ENCODE results near the gene SCN11A. TPM values are rescaled to one million over a fixed set of nuclear protein-coding genes. Genes with fewer than 3 reads are reported as not detected.

The SCN11A gene
- polyA plus RNA-seq, 3 donors = not detected

- Histone ChIP-seq H3K9me3 (replicated peaks in 1 of 2; ENCODE audit: control insufficient read depth in 1 of 2, insufficient read depth in 1 of 2, low read length in 2 of 2) (no peaks in the 10 kb centered on the region), H3K4me3 (replicated peaks in 1 of 3; ENCODE audit: low read depth in 2 of 3, low read length in 3 of 3) (no peak overlapping the region), H3K4me2 (replicated peaks; ENCODE audit: extremely low read depth, low read length, poor library complexity, severe bottlenecking) (no peak overlapping the region), H3K27ac (ENCODE audit: low read depth in 1 of 2, low read length in 2 of 2) (no peak overlapping the region), H3K4me1 (ENCODE audit: control insufficient read depth in 1 of 2, insufficient read depth in 2 of 2, low read length in 2 of 2) (peaks cover 0 to 3% of the 10 kb centered on the region in 2 donors), H3K79me2 (ENCODE audit: insufficient read depth, low read length) (no peaks in the 10 kb centered on the region), H4K20me1 (ENCODE audit: insufficient read depth, low read length) (no peaks in the 10 kb centered on the region), H3K9ac (ENCODE audit: insufficient read depth, low read length, poor library complexity, severe bottlenecking) (no peak overlapping the region), H3K36me3 (replicated peaks in 1 of 2; ENCODE audit: control insufficient read depth in 1 of 2, insufficient read depth in 2 of 2, low read length in 2 of 2) (no peaks in the 10 kb centered on the region), H2AFZ (ENCODE audit: insufficient read depth, low read depth, low read length, poor library complexity, severe bottlenecking) (no peak overlapping the region), H3K27me3 (ENCODE audit: control insufficient read depth in 2 of 2, insufficient read depth in 2 of 2, low read length in 2 of 2) (no peaks in the 10 kb centered on the region)
- H3K27ac Mint-ChIP-seq = no peak overlapping the region
- intact Hi-C loops (cut with micrococcal nuclease) = no loop called here
- peaks cover 13% of the 10 kb centered on the region for H3K4me1 Mint-ChIP-seq
- H3K27me3 Mint-ChIP-seq (ENCODE audit: low read depth in 3 of 3) = peaks cover 0 to 2% (median 2%) of the 10 kb centered on the region in 3 donors
- WGBS (ENCODE audit: insufficient coverage) = 63% methylated on average over 3 of the region's 4 CpGs
- H3K36me3 Mint-ChIP-seq = no peaks in the 10 kb centered on the region
- DNase-seq = no peak
- no peak for TF ChIP-seq CTCF (IDR thresholded peaks at IDR 0.05)
- H3K9me3 Mint-ChIP-seq = no peaks in the 10 kb centered on the region
- H3K4me3 Mint-ChIP-seq = no peak overlapping the region
Observed at GRCh38 chr3:39013921-39014509, 37.7 kb downstream of the SCN11A start.

DNA sequence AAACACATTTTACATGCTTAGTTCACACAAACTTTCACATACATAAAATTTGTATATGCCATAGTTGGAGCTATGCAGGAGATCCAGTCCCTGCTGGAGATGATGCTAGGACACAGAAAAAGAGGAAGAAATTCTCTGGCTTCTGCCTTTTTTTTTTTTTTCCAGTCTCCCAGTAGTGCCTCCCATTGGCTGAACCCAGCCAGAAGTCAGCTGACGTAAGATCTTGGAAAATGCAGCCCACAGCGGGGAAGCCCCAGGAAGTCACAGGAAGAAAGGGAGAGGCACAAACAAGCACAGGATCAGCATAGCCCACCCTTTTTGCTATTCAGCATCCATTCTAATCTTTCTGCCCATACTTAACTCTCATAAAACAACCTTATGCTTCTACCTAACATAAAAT is 38.5 kb downstream of the SCN11A start:
- H3K27me3 ChIP-seq (ENCODE audit: control insufficient read depth in 2 of 2, insufficient read depth in 2 of 2, low read length in 2 of 2) = no peaks in the 10 kb centered on the region
- H3K9me3 ChIP-seq (replicated peaks in 1 of 2; ENCODE audit: control insufficient read depth in 1 of 2, insufficient read depth in 1 of 2, low read length in 2 of 2) = no peaks in the 10 kb centered on the region
- intact Hi-C loops (cut with micrococcal nuclease) = no loop called here
- H3K9ac ChIP-seq (ENCODE audit: insufficient read depth, low read length, poor library complexity, severe bottlenecking) = no peak overlapping the region
- Mint-ChIP-seq H3K4me1 (peaks cover 13% of the 10 kb centered on the region), H3K27me3 (ENCODE audit: low read depth in 3 of 3) (peaks cover 0 to 3% (median 2%) of the 10 kb centered on the region in 3 donors), H3K36me3 (no peaks in the 10 kb centered on the region), H3K27ac (no peak overlapping the region), H3K4me3 (no peak overlapping the region), H3K9me3 (peaks cover 0 to 2% (median 0%) of the 10 kb centered on the region in 7 donors)
- no peaks in the 10 kb centered on the region for H3K79me2 ChIP-seq (ENCODE audit: insufficient read depth, low read length)
- no peaks in the 10 kb centered on the region for H3K36me3 ChIP-seq (replicated peaks in 1 of 2; ENCODE audit: control insufficient read depth in 1 of 2, insufficient read depth in 2 of 2, low read length in 2 of 2)
- H3K4me3 ChIP-seq (replicated peaks in 1 of 3; ENCODE audit: low read depth in 2 of 3, low read length in 3 of 3) = no peak overlapping the region
- peaks cover 0 to 3% of the 10 kb centered on the region in 2 donors for H3K4me1 ChIP-seq (ENCODE audit: control insufficient read depth in 1 of 2, insufficient read depth in 2 of 2, low read length in 2 of 2)
- H3K27ac ChIP-seq (ENCODE audit: low read depth in 1 of 2, low read length in 2 of 2) = no peak overlapping the region
- TF ChIP-seq CTCF (IDR thresholded peaks at IDR 0.05) = no peak
- WGBS (ENCODE audit: insufficient coverage) = 34% methylated on average over 2 of the region's 2 CpGs
- DNase-seq = peak in 1 of 3 donors; percentile 20
- no peak overlapping the region for H2AFZ ChIP-seq (ENCODE audit: insufficient read depth, low read depth, low read length, poor library complexity, severe bottlenecking)
- H4K20me1 ChIP-seq (ENCODE audit: insufficient read depth, low read length) = no peaks in the 10 kb centered on the region
- no peak overlapping the region for H3K4me2 ChIP-seq (replicated peaks; ENCODE audit: extremely low read depth, low read length, poor library complexity, severe bottlenecking)
